ENCODE measurements around the gene POU3F1. TPM values are rescaled to one million over a fixed set of nuclear protein-coding genes. Genes with fewer than 3 reads are reported as not detected.

The POU3F1 gene
- total and polyA plus RNA-seq, 2 of the 4 experiments (the other 2 are of a cell fraction): not detected

- Histone ChIP-seq H3K9me3 (ENCODE audit: control insufficient read depth, insufficient read depth, low read length) (no peaks in the 10 kb centered on the region), H3K9ac (ENCODE audit: low read depth, low read length) (peak overlapping the region; percentile 99), H2BK120ac (ENCODE audit: low read depth, low read length) (peak overlapping the region; percentile 49), H2BK15ac (ENCODE audit: low read depth, low read length) (peak overlapping the region; percentile 59; the same call in 1 of the 3 replicates), H3K23ac (ENCODE audit: low read depth, low read length) (peak overlapping the region; percentile 99), H4K8ac (ENCODE audit: low read depth in 2 of 2, low read length in 2 of 2) (peak overlapping the region; percentile 46 to 75), H3K4me2 (ENCODE audit: low read depth, low read length) (peak overlapping the region; percentile 74), H2BK5ac (ENCODE audit: low read depth, low read length, poor library complexity, severe bottlenecking) (peak overlapping the region; percentile 29), H2AFZ (replicated peaks; ENCODE audit: low read length, poor library complexity) (peak overlapping the region; percentile 81), H2AK9ac (replicated peaks; ENCODE audit: low read depth, low read length, poor library complexity) (peak overlapping the region; percentile 91), H3K27ac (ENCODE audit: insufficient read depth, low read length) (peak overlapping the region; percentile 88), H3K27me3 (ENCODE audit: control insufficient read depth, insufficient read depth, low read length) (no peaks in the 10 kb centered on the region), H3K79me1 (ENCODE audit: low read depth in 1 of 2, low read length in 2 of 2) (peaks cover 11 to 49% of the 10 kb centered on the region in 2 experiments; a peak in 3 of 4 replicates), H3K4ac (ENCODE audit: low read depth, low read length) (peak overlapping the region; percentile 93), H4K5ac (ENCODE audit: low read depth, low read length) (peak overlapping the region; percentile 46), H4K91ac (ENCODE audit: insufficient read depth, low read depth, low read length) (peak overlapping the region; percentile 89), H2AK5ac (ENCODE audit: low read depth, low read length) (peak overlapping the region; percentile 90), H3K4me1 (ENCODE audit: control insufficient read depth, insufficient read depth, low read length) (peaks cover 25% of the 10 kb centered on the region), H3K14ac (replicated peaks; ENCODE audit: low read depth, low read length) (peak overlapping the region; percentile 97), H4K20me1 (ENCODE audit: insufficient read depth, low read length) (peaks cover 14% of the 10 kb centered on the region; the same call in 1 of the 2 replicates), H3K4me3 (ENCODE audit: insufficient read depth, low read depth, low read length) (peak overlapping the region; percentile 92), H3K56ac (ENCODE audit: extremely low read depth, insufficient read depth, low read length) (peak overlapping the region; percentile 47), H3K9me1 (ENCODE audit: insufficient read depth, low read length) (peaks cover 15% of the 10 kb centered on the region), H3K18ac (ENCODE audit: low read depth, low read length) (peak overlapping the region; percentile 65), H2BK20ac (ENCODE audit: low read depth, low read length) (no peak overlapping the region), H3K36me3 (ENCODE audit: control insufficient read depth, insufficient read depth, low read length) (no peaks in the 10 kb centered on the region)
- in situ Hi-C loops (cut with MboI; ENCODE audit: low sequenced_read_pairs) (loop anchor here (25.0 kb wide), 3 partner anchors 417 to 1542 kb away; partner anchors contain the start of genes GNL2, MRPS15 and OSCP1), dilution Hi-C loops (cut with HindIII; ENCODE audit: low sequenced_read_pairs, unreplicated experiment) (no loop called here), intact Hi-C loops (cut with micrococcal nuclease) (no loop called here)
- TF ChIP-seq, protein P1, sequence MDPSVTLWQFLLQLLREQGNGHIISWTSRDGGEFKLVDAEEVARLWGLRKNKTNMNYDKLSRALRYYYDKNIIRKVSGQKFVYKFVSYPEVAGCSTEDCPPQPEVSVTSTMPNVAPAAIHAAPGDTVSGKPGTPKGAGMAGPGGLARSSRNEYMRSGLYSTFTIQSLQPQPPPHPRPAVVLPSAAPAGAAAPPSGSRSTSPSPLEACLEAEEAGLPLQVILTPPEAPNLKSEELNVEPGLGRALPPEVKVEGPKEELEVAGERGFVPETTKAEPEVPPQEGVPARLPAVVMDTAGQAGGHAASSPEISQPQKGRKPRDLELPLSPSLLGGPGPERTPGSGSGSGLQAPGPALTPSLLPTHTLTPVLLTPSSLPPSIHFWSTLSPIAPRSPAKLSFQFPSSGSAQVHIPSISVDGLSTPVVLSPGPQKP (IDR thresholded peaks at IDR 0.05; ENCODE audit: borderline replicate concordance, low read depth, low read length): no peak
- TF ChIP-seq NFE2L2 (IDR thresholded peaks at IDR 0.05; ENCODE audit: low read depth, low read length) (no peak), POLR2A (IDR thresholded peaks at IDR 0.05; ENCODE audit: low read depth, low read length) (peak; percentile 2; the same call in 1 of the 2 replicates), SMC3 (IDR thresholded peaks at IDR 0.05; ENCODE audit: low read depth, low read length) (no peak)
- BruUV-seq (replicated peaks): no TSS peak
- peak; percentile 0; the same call in 1 of the 2 replicates for ATAC-seq (ENCODE audit: low read depth)
- CTCF ChIA-PET: no interaction called here
- 0% methylated on average over 13 of the region's 26 CpGs; no CpG with 5 or more reads in 1 of the 2 experiments for WGBS, 2 experiments (ENCODE audit: extremely low coverage in 2 of 2, insufficient read length in 1 of 2)
- POLR2A ChIA-PET (ENCODE audit: unreplicated experiment): no interaction called here
- DNase-seq: no peak
Observed at GRCh38 chr1:38004284-38005108, 42.1 kb downstream of the POU3F1 start.
